Stimulated activated naive CD4-positive, alpha-beta T cell (primary cell): ENCODE results near the gene AGO1.
"Not testable (repeated sequence)": the region's sequence is repeated elsewhere in the genome, so short reads cannot be mapped to it uniquely, and the experiment has no call there.

Experiments used
- DNase-seq, 6 experiments: peaks; one replicate each; lab custom pipeline; 2025; lab: John Stamatoyannopoulos, UW

Gene AGO1

DNA sequence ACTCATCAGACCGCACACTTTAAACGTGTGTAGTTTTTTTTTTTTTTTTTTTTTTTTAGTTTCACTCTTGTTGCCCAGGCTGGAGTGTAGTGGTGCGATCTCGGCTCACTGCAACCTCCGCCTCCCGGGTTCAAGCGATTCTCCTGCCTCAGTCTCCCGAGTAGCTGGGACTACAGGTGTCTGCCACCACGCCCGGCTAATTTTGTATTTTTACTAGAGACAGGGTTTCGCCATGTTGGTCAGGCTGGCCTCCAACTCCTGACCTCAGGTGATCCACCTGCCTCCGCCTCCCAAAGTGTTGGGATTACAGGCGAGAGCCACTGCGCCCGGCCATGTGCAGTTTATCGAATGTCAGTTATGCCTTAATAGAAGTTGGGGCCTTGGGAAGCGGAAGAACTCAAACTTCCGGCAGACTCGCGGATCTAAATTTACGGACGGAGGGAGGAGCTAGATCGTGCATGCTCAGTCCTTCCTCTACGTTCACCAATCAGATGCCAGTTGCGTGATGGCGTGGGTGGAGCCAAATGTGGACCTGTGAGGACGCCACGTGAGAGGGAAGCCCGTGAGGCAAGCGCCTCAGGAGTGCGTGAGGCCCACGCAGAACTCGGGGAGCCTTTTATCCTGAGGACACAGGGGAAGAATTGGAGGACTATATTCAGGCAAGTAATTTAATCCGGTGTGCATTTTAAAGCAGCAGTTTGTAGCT lies 13.6 kb upstream of the AGO1 start:
- not testable (repeated sequence) for DNase-seq

DNA sequence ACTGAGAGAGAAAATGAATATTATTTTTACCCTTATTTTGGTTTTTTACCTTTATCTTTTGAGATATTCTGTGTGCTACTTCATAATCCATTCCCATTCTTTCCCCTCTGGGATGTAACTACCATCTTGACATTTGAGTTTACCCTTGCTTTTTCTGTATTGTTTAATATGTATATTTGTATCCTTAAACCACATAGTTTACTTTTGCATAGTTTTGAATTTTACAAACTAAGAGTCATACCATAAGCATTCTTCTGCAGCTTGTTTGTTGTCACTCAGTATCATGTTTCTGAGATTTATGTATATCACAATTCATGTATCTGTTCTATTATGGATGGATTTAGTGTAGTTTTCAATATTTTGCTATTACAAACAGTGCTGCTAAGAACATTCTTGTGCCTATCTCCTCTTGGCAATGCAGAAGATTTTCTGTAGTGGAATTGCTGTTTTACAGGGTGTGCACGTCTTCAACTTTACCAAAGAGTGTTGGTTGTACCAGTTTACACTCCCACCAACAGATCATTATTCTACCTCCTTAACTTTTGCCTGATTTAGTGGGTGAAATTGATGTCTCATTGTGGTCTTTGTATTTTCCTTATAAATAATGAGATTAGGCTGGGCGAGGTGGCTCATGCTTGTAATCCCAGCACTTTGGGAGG lies 12.2 kb upstream of the AGO1 start:
- no peak for DNase-seq

DNA sequence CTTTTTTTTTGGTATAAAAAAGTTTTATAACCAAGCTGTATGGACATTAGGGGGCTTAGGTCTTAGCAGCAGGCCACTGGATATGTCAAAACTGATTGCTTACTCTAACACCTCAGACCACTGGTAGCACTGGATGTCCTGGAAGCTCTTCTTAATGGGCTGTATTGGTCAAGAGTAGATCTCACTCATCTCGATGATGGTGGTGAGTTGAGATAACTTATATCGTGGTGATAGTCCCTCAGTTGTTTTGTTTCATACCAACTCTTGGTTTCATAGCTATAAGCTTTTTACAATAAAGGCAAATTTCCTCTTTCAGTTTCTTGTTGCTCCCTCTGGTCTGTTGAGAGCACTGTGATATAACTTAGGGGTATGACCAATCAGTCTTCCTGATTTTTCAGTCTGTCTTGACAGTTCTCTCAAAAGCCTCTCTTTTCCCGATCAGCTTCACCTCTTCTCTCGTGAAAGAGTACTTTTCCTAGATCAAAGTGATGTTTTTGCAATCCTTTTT lies 9.7 kb upstream of the AGO1 start:
- no peak for DNase-seq

DNA sequence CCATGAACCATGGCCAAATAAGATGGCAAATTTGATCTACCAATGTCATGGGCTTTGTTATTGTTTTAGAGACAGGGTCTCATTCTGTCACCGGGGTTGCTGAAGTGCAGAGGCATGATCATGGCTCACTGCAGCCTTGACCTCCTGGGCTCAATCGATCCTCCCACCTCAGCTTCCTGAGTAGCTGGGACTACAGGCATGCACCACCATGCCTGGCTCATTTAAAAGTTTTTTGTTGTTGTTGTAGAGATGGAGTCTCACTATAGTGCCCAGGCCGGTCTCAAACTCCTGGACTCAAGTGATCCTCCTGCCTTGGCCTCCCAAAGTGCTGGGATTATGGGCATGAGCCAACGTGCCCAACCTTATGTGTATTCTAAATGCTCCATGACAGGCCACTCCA lies 8.9 kb upstream of the AGO1 start:
- DNase-seq: not testable (repeated sequence)

DNA sequence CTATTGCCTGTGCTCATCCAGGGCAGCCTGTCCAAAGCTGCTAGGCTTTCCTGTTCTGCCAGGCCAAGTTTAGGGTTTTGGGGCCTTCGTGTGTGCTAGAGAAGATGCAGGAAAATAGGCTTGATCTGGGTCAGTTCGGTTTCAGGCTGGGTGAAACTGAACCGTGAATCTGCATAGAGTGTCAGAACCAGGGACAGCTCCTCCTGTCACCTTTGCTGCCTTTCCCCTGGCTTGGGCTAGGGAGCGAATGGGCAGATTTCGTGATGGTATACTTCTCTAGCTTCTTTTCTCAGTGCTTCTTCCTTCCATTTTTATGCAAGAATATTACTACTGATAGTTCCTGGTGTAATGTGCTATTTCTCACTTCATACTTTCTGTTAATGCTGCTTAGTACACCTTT lies 6.0 kb upstream of the AGO1 start:
- DNase-seq: no peak

DNA sequence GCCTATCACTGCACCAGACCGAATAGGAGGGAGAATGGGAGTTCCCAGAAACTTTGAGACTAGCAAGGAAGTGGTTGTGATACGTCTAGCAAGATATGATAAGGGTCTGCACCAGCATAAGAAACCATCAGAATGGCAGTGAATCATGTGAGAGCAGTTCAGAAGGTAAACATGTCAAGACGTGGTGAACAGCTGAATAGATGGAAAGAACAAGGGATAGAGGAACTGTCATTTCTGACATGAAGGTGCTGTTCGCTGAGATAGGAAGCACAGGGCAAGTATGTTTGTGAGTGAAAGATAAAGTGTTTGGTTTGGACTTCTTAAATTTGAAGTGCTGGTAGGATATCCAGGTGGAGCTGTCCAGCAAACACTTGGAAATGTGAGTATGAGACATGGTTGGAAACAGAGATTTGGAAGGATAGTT lies 1.1 kb upstream of the AGO1 start:
- no peak for DNase-seq

DNA sequence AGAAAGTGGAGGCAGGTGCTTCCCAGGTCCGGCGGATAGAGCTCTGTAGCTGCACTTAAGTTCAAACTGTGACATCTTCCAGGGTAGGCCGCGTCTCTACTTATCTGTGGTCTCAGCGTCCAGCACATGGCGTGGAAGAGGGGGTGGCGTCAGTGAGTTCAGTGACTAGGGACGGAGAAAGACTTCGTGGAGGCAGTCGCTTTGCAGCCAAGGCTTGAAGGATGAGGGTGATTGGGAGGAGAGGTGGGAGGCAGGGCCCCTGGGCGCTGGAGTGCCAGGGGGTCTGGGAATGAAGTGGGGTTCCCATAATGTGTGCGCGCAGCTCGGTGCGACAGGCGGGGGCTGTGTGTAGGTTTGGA lies 444 bp upstream of the AGO1 start:
- DNase-seq: no peak

DNA sequence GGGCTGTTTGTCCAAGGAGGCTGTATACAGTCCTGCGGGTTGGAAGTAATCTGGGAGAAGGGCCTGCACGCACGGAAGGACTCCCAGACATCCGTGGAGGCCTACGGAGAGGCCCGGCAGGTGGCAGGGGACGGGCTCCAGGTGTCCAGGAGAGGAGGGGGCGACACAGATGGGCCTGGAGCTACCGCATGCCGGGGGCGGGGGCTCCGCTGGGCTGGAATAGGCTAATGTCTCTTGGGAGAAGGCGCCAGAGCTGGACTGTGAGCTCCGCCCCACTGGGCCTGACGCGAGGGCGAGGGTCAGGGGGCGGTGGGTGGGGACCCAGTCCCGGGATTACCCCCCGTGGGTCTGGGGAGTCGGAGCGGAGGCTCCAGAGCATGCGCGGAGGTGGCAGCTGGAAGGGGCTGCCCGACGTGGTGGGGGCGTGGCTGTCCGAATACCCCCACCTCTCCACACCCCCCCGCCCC lies 659 bp downstream of the AGO1 start:
- DNase-seq: peak in 4 of 6 experiments; percentile 35 to 71 (median 50)

DNA sequence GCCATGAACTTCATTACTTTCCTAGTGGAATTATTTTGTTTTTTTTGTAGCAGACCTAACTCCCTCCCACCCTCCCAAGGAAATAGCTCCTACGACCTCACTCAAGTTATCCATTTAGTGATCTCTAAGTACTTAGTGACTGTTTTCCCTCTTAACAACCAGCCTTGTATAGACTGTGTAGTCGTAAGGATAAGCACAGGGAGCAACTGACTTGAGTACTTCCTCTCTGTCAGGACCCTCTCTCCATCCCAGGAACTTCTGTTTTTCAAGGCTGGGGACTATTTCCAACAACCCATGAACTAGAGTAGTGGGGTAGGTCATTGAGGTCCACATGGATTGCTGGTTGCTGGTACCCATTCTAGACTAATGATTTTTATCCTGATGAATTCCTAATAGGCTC lies 1.9 kb downstream of the AGO1 start:
- no peak for DNase-seq

DNA sequence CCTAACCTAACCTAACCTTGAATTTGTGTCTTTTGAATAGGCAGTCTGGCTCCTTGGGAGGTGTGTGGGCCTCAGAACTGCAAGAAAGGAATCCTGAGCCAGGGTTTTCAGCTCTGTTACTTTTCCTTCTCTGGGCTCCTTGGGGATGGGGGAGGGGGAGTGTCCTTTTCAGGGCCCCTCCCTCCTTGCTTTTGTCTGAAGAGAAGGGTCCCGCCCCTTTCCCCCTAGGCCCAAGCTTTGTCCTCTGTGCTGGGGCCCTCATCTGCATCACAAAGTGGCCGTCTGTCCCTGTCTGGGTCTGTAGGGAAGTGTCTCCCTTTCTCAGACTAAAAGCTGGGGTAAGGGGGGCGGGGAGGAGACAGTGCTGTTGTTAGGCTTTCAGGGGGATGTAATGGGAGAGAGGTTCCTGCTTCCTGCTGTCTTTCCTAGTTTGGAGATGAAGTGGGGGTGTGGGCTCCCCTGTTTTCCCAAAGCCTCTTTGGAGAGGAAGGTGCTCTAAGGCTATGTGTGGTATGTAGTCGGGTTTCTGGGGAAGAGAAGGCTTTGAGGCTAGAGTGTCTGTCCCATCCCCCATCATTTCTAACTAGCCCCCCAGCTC lies 3.1 kb downstream of the AGO1 start:
- DNase-seq: no peak

DNA sequence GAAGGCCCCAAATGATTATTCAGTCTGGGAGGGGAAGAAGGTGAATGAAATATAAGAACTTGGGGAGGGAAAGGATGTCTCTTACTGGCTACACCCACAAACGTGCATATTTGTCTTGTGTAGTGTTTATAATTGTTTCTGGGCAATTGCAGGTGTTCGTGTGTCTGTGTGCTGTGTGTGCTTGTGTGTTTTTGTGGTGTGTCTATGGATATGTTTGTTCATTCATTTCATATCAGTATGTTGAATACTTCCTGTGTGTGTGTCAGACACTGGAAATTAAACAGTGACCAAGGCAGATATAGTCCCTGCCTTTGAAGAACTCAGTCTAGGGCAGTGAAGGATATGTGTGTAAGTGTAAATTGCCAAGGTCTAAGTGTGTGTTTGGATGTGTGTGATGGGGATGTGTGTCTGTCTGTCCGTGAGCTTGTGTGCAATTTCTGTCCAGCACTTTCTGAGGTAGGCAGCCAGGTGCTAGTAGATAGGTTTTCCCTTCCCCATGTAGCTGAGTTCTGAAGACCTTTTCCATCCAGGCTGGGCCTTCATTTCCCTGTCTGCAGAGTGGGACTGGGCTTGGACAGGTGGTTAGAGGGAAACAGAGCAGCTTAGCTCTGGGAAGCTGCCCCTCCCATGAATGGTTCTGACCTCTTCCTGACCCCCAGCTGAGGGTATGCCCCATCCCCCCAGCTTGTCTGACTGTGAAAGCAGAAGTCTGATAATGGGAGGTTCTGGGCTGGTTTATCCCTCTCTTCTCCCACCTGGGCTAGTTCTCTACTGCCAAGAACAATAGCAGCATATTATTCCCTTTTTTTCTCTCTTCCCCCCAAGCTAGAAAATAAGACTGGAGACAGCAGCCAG lies 3.8 kb downstream of the AGO1 start:
- no peak for DNase-seq

DNA sequence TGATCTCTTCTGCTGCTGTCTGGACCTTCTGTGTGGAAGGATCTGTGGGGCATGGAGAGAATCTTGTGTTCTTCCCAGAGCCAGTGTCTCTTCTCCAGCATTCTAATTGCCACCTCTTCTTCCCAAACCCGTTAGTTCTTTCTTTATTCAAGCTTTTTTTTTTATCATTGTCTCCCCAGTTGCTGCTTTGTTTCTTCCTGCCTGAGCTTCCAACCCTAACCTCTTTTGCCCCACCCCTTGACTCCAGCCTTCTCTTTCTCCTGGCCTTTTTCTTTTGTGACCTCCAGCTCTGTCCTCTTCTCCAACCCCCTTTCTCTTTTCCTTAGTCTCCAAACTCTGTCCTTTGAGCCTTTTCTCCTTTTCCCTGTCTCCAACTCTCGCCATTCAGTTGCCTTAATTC lies 4.5 kb downstream of the AGO1 start:
- DNase-seq: no peak

DNA sequence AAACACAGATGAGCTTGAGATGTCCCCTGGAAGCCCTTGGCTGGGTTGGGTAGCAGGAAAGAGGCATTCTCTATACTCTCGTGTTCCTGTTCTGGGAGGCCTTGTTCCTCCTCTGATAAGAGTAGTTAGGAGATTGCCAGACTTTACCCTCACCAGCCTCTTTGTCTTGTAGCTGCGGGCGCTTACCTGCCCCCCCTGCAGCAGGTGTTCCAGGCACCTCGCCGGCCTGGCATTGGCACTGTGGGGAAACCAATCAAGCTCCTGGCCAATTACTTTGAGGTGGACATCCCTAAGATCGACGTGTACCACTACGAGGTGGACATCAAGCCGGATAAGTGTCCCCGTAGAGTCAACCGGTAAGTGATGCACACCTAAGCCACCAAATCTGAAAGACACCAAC lies 5.2 kb downstream of the AGO1 start:
- no peak for DNase-seq

DNA sequence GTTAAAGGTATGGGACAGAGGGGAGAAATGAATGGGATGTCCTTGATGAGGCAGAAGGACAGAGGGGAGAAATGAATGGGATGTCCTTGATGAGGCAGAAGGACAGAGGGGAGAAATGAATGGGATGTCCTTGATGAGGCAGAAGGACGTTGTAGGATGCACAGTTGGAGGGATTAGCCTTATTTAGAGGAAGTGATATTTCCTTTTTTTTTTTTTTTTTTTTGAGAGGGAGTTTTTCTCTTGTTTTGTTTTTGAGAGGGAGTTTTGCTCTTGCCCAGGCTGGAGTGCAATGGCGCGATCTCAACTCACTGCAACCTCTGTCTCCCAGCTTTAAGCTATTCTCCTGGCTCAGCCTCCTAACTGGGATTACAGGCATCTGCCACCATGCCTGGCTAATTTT lies 6.0 kb downstream of the AGO1 start:
- not testable (repeated sequence) for DNase-seq

DNA sequence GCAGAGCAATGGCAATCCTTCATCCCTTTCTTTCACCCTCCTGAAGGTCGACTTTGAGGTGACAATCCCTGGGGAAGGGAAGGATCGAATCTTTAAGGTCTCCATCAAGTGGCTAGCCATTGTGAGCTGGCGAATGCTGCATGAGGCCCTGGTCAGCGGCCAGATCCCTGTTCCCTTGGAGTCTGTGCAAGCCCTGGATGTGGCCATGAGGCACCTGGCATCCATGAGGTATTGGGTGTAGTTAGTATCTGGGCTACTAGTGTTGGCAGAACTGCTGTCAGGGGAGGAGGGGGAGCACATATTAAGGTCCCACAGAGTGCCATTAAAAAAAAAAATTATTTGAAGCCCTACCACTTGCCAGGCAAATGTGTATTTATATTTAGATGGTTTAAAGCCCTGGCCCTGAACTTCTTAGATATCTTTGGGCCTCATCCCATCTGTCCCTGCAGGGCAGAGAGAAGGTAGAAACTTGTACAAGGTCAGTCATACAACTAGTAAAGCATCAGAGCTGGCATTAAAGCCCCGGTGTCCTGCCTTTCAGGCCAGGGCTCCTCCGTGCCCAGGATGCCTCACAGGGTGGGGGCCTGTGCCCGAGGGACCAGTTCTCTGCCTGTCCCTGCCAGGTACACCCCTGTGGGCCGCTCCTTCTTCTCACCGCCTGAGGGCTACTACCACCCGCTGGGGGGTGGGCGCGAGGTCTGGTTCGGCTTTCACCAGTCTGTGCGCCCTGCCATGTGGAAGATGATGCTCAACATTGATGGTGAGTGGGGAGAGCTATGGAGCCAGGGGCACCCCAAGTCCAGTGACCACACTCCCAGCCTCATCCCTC lies 10.3 kb downstream of the AGO1 start:
- no peak for DNase-seq

DNA sequence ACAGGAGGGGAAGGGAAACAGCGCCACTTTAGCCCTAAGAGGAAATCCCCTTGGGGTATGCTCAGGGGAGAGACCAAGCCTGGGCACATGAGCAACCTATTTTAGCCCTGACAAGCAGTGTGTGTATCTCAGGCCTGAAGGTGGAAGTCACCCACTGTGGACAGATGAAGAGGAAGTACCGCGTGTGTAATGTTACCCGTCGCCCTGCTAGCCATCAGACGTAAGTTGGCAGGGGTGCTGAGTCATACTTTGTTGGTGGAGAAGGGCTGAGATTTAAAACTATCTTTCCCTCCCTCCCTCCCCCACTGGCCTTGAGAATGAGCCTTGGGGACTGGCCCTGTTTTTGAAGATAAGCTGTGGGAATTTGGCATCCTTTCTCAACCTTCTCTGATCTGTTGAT lies 11.2 kb downstream of the AGO1 start:
- DNase-seq: no peak

DNA sequence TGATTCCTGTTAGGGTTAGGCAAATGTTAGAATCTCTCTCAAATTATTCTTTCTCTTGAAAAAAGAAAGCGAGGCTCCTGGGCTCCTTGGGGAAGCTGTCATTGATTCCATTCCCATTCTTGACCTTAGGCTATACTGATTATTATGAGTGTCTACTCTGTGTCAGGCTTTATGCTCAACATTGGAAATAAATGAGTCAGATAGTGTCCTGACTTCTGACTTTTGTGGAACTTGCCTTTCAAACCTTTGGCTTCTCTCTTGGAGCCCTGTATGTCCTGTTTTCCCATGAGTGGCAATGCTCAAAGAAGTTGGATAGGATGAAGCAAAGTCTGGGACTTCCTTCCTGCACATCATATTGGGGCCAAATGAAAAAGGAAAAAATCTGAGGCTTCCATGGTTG lies 11.6 kb downstream of the AGO1 start:
- no peak for DNase-seq

DNA sequence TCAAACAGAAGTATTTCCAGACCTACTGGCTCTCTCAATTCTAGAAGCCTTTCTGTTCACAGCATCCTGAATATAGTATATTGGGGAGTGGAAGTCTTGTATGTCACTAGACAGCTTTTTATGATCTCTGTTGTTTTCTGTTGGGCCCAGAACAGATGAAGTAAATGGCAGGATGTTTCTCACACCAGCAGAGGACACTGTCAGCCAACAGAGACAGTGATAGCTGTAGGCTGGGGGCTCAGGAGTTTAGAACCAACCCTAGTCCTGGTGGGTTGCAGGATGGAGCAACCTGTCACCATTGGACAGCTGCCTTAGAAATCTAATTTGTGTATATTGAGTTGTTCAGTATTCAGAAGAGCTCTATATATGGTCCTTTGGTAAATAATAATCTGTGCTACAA lies 16.9 kb downstream of the AGO1 start:
- no peak for DNase-seq

DNA sequence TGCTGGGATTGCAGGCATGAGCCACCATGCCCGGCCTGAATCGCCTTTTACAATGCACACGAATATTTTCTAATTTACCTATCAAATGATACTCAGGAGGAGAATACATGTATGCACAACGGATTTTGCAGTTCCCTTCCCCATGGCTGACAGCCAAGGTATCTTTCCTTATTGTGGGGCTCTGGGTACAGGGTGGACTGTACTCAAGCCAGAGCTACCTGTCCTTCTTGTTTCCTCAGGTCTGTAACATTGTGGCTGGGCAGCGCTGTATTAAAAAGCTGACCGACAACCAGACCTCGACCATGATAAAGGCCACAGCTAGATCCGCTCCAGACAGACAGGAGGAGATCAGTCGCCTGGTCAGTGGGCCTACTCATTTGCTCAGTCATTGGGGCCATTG lies 18.2 kb downstream of the AGO1 start:
- no peak for DNase-seq

DNA sequence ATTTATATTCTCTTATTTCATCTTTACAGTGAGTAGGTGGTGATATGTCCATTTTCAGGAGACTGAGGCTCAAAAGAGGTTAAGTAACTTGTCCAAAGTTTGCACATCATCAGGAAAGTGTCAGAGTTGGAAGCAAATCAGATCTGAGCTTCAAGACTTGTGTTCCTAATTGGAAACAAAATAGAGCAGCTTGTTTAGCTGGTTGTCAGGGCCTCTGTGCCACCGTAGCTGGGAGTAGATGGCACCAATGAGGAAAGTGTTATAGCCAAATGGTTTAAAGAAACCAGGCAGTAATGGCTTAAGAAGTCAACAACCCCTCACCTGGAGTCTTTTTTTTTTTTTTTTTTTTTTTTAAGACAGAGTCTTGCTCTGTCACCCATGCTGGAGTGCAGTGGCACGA lies 19.7 kb downstream of the AGO1 start:
- DNase-seq: no peak

DNA sequence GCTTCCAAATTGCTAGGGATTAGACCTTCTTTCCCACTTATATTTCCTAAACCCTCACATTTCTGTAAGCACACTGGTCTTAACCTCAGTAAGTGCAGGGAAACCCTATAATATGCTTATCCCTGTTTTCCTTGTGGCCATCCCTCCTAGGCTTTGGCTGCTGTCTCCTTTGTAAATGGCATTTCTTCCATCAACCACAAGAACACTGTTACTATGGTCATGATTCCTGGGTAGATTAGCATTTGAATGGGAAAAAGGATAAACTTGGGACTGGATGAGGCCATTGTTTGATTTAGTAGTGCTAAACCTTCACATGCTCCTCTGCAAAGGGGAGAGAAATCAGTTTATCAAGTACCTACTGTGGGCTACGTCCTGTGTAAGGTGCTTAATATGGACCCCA lies 31.7 kb downstream of the AGO1 start:
- no peak for DNase-seq

DNA sequence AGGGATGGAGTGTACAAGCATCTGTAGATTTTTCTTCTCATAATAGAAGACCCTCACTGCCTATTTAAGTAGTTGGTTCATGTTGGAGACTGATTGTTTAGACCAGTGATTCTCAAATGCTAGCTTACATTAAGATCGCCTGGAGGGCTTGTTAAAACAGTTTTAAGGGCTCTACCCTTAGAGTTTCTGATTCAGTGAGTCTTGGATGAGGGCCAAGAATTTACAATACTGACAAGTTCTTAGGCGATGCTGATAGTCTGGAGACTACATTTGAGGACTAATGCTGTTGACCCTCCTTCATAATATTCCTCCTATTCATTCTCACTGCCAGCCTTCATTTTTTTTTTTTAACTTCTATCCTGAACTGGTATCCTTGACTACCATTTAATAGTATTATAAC lies 32.7 kb downstream of the AGO1 start:
- no peak for DNase-seq
